K562 (cell line): ENCODE data around the gene LRMDA. TPM values are rescaled to one million over a fixed set of nuclear protein-coding genes. Genes with fewer than 3 reads are reported as not detected.
A peak's percentile ranks its signal among the peaks of the same experiment; 100 is the strongest.

Source experiments
- ARHGAP35 ChIP-seq: fragments of 450-650 bp; IDR thresholded peaks from 2 replicates; pipeline ENCODE4 v1.6.1; 2018; ENCODE audit not compliant: partially characterized antibody
- ATF3 ChIP-seq, 2 experiments: fragments of 450-650 bp in 1 of 2; sonication (generic) in 1 of 2; formaldehyde crosslinking in 1 of 2; IDR thresholded peaks in 1 of 2; conservative IDR thresholded peaks in 1 of 2; 2 replicates each; pipeline versions ENCODE4 v1.6.1 to v1.8.1; 2016 to 2023; ENCODE audit warnings: mild to moderate bottlenecking in 2 of 2, moderate library complexity in 2 of 2, inconsistent platforms in 1 of 2, missing genetic modification reagents in 1 of 2
- BHLHE40 ChIP-seq: IDR thresholded peaks from 2 replicates; pipeline ENCODE4 v1.6.1; 2011; ENCODE audit warnings: low read length, improper control_type of control experiment
- CC2D1A ChIP-seq: fragments of 450-650 bp; IDR thresholded peaks from 2 replicates; pipeline ENCODE4 v1.6.1; 2017; ENCODE audit warnings: mild to moderate bottlenecking
- CXXC5 ChIP-seq: fragments of 250-450 bp; sonication (Bioruptor Pico); IDR thresholded peaks from 2 replicates; pipeline ENCODE4 v1.8.0; 2022; ENCODE audit warnings: inconsistent platforms, mild to moderate bottlenecking, moderate library complexity
- E2F5 ChIP-seq: sonication (generic); formaldehyde crosslinking; IDR thresholded peaks from 2 replicates; pipeline ENCODE4 v1.8.0; 2022; ENCODE audit warnings: mild to moderate bottlenecking, missing genetic modification reagents
- HCFC1 ChIP-seq: IDR thresholded peaks from 2 replicates; pipeline ENCODE4 v1.6.1; 2012; ENCODE audit warnings: low read depth, low read length, improper control_type of control experiment
- HDAC6 ChIP-seq: IDR thresholded peaks from 2 replicates; pipeline ENCODE4 v1.6.1; 2012; ENCODE audit warnings: low read depth, mild to moderate bottlenecking, control low read depth, inconsistent platforms, low read length, moderate library complexity
- HMGN3 ChIP-seq: IDR thresholded peaks from 2 replicates; pipeline ENCODE4 v1.6.1; 2011; ENCODE audit warnings: borderline replicate concordance, low read depth, mild to moderate bottlenecking, mixed read lengths, low read length; ENCODE audit not compliant: insufficient read length; ENCODE audit errors: extremely low read depth
- HOXB6 ChIP-seq: fragments of 250-450 bp; sonication (Bioruptor Pico); IDR thresholded peaks from 2 replicates; pipeline ENCODE4 v1.5.1; 2022; ENCODE audit warnings: mild to moderate bottlenecking, borderline replicate concordance
- IRF1 ChIP-seq: sonication (generic); formaldehyde crosslinking; IDR thresholded peaks from 2 replicates; pipeline ENCODE4 v1.8.0; 2022; ENCODE audit warnings: missing genetic modification reagents, mild to moderate bottlenecking, borderline replicate concordance
- MTF1 ChIP-seq: fragments of 250-450 bp; sonication (Bioruptor Pico); IDR thresholded peaks from 2 replicates; pipeline ENCODE4 v1.9.0; 2021; ENCODE audit warnings: moderate library complexity, mild to moderate bottlenecking, inconsistent platforms, borderline replicate concordance
- POLR2AphosphoS2 ChIP-seq: IDR thresholded peaks from 2 replicates; pipeline ENCODE4 v1.6.1; 2012; ENCODE audit warnings: low read length, improper control_type of control experiment
- RAD21 ChIP-seq, 2 experiments: fragments of 250-450 bp in 1 of 2; fragments of 450-650 bp in 1 of 2; sonication (Bioruptor Pico) in 1 of 2; formaldehyde crosslinking in 1 of 2; IDR thresholded peaks in 1 of 2; conservative IDR thresholded peaks in 1 of 2; 2 replicates each; pipeline versions ENCODE4 v1.4.0 to v1.8.0; 2020 to 2022; ENCODE audit warnings: mild to moderate bottlenecking in 2 of 2, moderate library complexity in 1 of 2
- SFPQ ChIP-seq: fragments of 200-400 bp; formaldehyde crosslinking; IDR thresholded peaks from 2 replicates; pipeline ENCODE4 v1.6.1; 2017; ENCODE audit warnings: mild to moderate bottlenecking, low read depth, low read length, moderate library complexity
- SLC30A9 ChIP-seq: fragments of 250-450 bp; sonication (Bioruptor Pico); IDR thresholded peaks from 2 replicates; pipeline ENCODE4 v1.8.0; 2022; ENCODE audit warnings: mild to moderate bottlenecking, moderate library complexity
- TCF7 ChIP-seq: sonication (generic); IDR thresholded peaks from 2 replicates; pipeline ENCODE4 v1.6.1; 2016; ENCODE audit warnings: antibody characterized with exemption, borderline replicate concordance
- TEAD1 ChIP-seq, 2 experiments: fragments of 450-650 bp in 1 of 2; sonication (generic) in 1 of 2; formaldehyde crosslinking; IDR thresholded peaks; 2 replicates each; pipeline versions ENCODE4 v1.4.0 to v1.8.0; 2020 to 2022; ENCODE audit warnings: mild to moderate bottlenecking in 2 of 2, missing genetic modification reagents in 1 of 2
- ZNF449 ChIP-seq: fragments of 250-450 bp; sonication (Bioruptor Pico); IDR thresholded peaks from 2 replicates; pipeline ENCODE4 v1.8.0; 2022; ENCODE audit warnings: moderate library complexity, mild to moderate bottlenecking, inconsistent platforms
- ZNF551 ChIP-seq: fragments of 250-450 bp; sonication (Bioruptor Pico); IDR thresholded peaks from 2 replicates; pipeline ENCODE4 v1.5.0; 2021; ENCODE audit warnings: mild to moderate bottlenecking, moderate library complexity
- polyA plus RNA-seq, 8 experiments: library from polyadenylated mRNA; depleted of rRNA in 4 of 8; stranded (reverse) in 5 of 8; unstranded in 3 of 8; fragments of >200 nt; fragmentation: Nextera tagmentation in 2 of 8; fragmentation: Illumina TruSeq in 1 of 8; extraction: Ambion mirVana in 2 of 8; extraction: Trizol in 1 of 8; gene quantifications; 2 replicates each; pipeline versions ENCODE4 v1.2.1 to v1.2.3, GENCODE V29; 2011 to 2014; ENCODE audit warnings: inconsistent platforms in 1 of 8, missing spikeins in 1 of 8
- total RNA-seq, 7 experiments: library from RNA; depleted of rRNA in 6 of 7; stranded (reverse); fragments of >200 nt in 6 of 7; fragmentation: Illumina TruSeq in 2 of 7; extraction: Trizol in 2 of 7; gene quantifications; 2 replicates each; pipeline versions ENCODE4 v1.2.1 to v1.2.3, GENCODE V29; 2011 to 2021; ENCODE audit warnings: low replicate concordance in 1 of 7

Gene LRMDA
- total and polyA plus RNA-seq, 9 of the 15 experiments (the other 6 are each of a cell fraction or from before 2014, with no cell fraction given), result 0.25 TPM; not detected in 8

GRCh38 chr10:75408911-75409885, 22.2 kb upstream of the LRMDA start (continued):
- no peak for TF ChIP-seq HDAC6
- TF ChIP-seq TEAD1 (CRISPR knock-in tag; IDR thresholded peaks at IDR 0.05), result no peak
- no peak for TF ChIP-seq E2F5 (CRISPR knock-in tag)
- TF ChIP-seq RAD21 (CRISPR knock-in tag; conservative IDR thresholded peaks at IDR 0.05 in 1 of 2, IDR thresholded peaks at IDR 0.05 in 1 of 2), result no peak
- no peak for TF ChIP-seq POLR2AphosphoS2
- TF ChIP-seq HCFC1, result no peak
- TF ChIP-seq MTF1 (CRISPR knock-in tag), result no peak
- TF ChIP-seq ZNF449 (CRISPR knock-in tag), result no peak
- TF ChIP-seq SFPQ, result no peak
- no peak for TF ChIP-seq HOXB6
- 0 out of 2 replicates have a peak, but pooled peaks have one; percentile 38 for TF ChIP-seq CXXC5
- no peak for TF ChIP-seq ATF3 (IDR thresholded peaks at IDR 0.05)
- no peak for TF ChIP-seq ATF3 (CRISPR knock-in tag; conservative IDR thresholded peaks at IDR 0.05)
- peak; percentile 64 for TF ChIP-seq HMGN3
- TF ChIP-seq IRF1 (CRISPR knock-in tag), result no peak
- TF ChIP-seq ARHGAP35, result no peak
- TF ChIP-seq CC2D1A, result no peak
- no peak for TF ChIP-seq SLC30A9 (CRISPR knock-in tag)
- TF ChIP-seq TCF7, result no peak
- TF ChIP-seq BHLHE40, result peak; percentile 66
- no peak for TF ChIP-seq ZNF551
